Measurements from ENCODE around the gene ZKSCAN5.

DNA sequence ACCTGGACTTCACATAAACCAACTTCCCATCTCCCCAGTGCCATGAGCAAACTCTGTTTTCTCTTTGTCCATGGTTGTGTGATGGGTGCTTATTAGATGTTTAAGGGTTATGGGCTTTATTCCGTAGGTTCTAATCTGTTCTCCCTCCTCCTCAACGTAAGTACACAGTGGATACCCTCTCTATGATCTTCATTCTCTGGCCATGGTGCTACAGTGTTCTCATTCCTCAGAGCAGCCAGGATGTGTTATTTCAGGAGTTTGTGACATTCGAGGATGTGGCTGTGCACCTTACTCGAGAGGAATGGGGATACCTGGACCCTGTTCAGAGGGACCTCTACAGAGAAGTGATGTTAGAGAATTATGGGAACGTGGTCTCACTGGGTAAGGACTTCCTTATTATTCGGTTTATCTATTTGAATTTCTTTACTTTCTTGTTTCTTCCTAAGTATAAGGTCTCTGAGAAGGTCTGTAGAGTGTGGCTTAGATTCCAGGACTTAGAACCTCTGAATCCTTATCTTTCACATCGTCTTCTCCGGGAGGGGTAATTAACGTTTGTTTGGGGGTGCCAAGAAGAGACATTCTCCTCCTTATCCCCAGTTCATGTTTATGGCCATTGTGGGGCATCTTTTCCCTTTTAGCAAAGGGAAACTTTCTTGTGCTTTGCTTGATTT is 57.8 kb downstream of the ZKSCAN5 start:
- TF ChIP-seq CTCF (IDR thresholded peaks at IDR 0.05) = no peak
- TF ChIP-seq EZH2 (IDR thresholded peaks at IDR 0.05; ENCODE audit: borderline replicate concordance, insufficient read depth, low read depth, low read length, poor library complexity, severe bottlenecking) = no peak

All from B cell (primary cell).